ENCODE data around the gene IL10RA.
"Not testable (repeated sequence)": the region's sequence is repeated elsewhere in the genome, so short reads cannot be mapped to it uniquely, and the experiment has no call there.

IL10RA gene

DNA sequence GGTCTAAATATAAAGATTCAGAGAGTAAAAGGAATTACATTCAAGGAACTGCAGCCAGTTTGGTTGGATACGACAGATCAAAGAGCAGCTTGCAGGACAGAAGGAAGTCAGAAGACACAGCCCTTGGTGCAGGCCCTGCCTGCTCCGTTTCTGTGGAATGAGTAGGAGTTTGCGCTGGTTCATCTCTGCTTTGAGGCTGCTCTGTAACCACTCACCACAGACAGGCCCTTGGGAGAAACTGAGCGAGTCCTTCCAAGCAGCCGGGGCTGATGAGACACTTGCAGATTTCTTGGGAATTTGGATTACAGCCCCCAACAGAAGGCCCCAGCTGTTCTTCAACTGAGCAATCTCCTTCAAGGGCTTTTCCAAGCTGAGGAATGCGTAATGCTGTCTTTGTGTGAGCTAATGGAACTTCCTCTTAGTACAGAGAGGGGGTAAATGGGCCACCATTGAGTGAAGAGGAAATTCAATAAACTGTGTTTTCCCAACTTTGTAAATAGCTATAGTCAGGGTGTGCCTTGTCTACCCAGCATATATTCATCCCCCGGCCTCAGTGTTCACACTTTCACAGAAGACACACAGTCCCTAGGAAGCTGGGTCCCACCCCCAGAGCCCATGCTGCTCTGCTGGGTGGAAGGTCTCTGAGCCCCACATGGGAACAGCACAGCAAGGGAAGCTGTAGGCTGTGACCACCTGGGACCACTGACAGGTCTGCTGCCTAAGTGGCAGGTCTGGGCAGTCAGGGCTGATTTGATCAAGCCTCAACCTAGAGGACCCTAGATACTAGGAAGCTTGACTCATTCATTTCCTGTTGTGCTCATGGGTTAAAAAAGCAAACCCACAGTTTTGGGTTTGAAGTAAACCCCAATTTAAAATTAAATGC lies 16.6 kb downstream of the IL10RA start:
- TF ChIP-seq POLR2A (IDR thresholded peaks at IDR 0.05; ENCODE audit: low read depth, low read length), result no peak
- FAIRE-seq (no peak), DNase-seq (ENCODE audit: insufficient read length, low spot score) (no peak)

DNA sequence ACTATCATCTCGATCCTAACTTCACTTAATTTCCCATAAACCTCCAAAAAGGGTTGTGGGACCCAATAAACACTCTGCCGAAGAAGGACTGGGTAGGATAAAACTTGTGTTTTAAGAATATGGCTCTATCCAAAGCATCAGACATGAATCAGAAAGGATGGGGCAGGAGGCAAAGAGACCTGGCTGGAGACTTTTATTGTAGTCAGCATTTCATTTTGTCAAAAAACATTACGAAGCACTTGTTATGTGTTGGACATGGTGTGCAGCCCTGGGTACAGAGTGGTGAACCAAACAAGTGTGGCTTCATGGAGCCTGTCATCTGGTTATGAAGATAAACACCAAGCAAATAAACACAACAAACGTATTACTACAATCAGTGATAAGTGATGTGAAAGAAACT lies 17.3 kb downstream of the IL10RA start:
- FAIRE-seq, result no peak
- no peak for TF ChIP-seq POLR2A (IDR thresholded peaks at IDR 0.05; ENCODE audit: low read depth, low read length)
- DNase-seq (ENCODE audit: insufficient read length, low spot score), result no peak

DNA sequence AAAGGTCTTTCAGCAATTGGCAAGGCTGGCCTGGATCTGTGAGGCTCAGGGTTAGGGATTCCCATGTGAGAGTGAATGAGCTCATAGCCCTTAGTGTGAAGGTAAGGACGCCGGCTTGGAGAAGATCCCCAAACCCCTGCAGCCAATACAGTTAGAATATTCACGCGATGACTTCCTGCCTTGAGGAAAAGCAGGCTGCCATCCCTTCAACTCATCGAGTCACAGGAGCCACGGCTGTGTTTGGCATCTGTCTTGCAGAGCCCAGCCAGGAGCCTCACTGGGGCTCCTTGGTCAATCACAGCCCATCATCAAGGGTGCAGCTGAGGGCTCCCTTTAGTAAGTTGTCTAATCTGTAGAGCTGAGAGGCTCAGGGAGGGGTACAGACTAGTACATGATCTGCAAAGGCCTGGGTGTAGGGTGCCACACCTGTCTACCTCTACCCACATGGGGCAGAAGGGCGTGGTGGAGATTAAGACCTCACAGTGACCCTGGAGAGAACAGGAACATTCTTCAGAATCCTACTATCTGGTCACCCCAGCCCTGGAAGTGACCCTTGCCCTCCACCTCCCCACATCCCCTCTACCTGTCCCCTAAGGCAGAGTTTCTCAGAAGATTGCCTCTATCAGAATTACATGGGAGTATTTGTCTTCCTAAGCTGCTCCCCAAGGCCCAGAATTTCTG lies 18.5 kb downstream of the IL10RA start:
- DNase-seq (ENCODE audit: insufficient read length, low spot score) (no peak), FAIRE-seq (no peak)
- no peak for TF ChIP-seq POLR2A (IDR thresholded peaks at IDR 0.05; ENCODE audit: low read depth, low read length)

DNA sequence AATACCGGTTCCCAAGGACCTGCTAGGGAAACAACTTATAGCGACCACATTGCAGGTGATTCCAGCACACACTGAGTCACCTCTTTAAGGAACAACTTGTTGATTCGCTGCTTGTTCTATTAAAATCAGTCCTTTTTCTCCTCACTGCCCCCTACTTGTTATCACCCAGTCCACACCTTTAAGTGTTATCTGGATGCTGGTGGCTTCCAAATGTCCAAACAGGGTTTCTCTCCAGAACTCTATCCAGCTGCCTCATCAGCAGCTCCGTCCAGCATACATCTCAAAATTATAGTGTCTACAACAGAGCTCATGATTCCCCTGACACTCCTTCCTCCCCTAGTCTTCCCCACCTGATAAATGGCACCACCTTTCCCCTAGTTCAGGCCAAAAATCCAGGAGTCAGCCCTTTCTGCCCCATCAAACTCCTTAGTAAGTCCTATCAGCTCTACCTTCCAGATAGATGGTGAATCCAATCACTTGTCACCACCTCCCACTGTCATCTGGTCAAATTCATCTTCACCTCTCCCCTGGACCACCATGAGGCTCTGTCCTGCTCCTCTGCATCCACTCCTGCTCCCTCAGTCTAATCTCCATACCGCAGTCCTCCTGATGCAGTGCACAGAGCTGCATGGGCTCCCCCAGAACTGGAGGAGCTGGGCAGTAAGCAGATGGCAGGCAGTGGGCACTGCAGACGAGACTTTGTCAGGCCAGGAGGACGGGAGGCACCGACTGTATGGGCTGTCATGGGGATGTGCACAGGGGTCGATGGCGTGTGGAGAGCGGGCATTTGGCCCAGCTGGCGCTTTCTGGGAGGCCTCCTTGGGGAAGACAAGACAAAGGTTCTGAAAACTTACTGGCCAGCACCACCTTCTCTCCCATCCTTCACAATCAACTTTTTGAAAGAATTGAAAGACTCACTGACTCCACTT lies 19.3 kb downstream of the IL10RA start:
- FAIRE-seq (no peak), DNase-seq (ENCODE audit: insufficient read length, low spot score) (no peak)
- no peak for TF ChIP-seq POLR2A (IDR thresholded peaks at IDR 0.05; ENCODE audit: low read depth, low read length)

DNA sequence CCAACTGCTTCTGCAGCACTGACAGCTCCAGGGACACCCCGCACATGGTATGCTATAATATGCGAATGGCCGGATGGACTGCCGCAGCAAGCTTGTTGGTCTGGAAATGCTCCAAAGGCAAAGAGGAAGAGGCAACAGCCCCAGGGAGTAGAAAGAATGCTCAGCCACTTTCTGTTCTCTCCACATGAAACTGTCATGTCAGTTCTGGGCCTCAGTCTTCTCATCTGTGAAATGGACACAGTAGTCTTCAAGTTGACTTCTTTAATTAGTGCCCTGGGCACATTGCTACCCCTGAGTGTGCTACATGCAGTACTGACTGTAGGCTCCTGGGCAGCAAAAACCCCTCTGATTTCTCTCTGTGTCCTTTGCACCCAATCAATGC lies 19.9 kb downstream of the IL10RA start:
- no peak for TF ChIP-seq POLR2A (IDR thresholded peaks at IDR 0.05; ENCODE audit: low read depth, low read length)
- no peak for FAIRE-seq
- DNase-seq (ENCODE audit: insufficient read length, low spot score), result no peak

DNA sequence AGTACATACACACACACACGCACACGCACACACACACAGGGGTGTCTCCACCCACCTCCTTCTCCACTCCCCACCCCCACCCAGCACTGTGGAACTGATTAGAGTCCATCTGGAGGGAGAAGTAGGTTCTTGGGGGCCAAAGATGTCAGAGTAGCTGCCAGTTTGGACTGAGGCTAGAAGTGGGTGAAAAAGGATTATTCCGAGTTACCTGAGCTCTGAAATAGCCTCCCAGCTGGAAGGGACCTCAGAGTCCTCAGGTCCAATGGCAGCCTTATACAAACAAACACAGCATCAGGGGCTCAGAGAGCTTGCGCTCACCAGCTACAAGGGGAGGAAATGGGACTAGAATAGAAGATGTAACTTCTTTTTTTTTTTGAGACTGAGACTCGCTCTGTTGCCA lies 20.8 kb downstream of the IL10RA start:
- DNase-seq (ENCODE audit: insufficient read length, low spot score), result no peak
- no peak for TF ChIP-seq POLR2A (IDR thresholded peaks at IDR 0.05; ENCODE audit: low read depth, low read length)
- FAIRE-seq, result no peak

DNA sequence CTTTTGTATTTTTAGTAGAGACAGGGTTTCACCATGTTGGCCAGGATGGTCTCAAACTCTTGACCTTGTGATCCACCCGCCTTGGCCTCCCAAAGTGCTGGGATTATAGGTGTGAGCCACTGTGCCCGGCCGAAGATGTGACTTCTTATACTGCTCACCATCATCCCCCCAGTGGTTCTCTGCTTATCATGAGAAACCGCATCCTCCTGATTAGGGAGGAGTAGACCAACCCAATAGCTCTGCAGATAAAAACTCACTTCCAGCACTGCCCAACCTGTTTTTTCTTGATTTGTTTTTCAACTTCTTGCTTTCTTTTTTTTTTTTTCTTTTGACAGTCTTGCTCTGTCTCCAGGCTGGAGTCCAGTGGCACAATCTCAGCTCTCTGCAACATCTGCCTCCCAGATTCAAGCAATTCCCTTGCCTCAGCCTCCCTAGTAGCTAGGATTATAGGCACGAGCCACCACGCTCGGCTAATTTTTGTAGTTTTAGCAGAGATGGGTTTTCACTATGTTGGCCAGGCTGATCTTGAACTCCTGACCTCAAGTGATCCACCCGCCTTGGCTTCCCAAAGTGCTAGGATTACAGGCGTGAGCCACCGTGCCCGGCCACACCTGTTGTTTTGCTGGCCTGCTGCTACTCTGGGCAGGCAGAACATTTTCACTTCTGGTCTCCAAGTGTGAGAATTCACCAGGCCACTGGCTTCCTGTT lies 21.5 kb downstream of the IL10RA start:
- not testable (repeated sequence) for DNase-seq (ENCODE audit: insufficient read length, low spot score); FAIRE-seq

DNA sequence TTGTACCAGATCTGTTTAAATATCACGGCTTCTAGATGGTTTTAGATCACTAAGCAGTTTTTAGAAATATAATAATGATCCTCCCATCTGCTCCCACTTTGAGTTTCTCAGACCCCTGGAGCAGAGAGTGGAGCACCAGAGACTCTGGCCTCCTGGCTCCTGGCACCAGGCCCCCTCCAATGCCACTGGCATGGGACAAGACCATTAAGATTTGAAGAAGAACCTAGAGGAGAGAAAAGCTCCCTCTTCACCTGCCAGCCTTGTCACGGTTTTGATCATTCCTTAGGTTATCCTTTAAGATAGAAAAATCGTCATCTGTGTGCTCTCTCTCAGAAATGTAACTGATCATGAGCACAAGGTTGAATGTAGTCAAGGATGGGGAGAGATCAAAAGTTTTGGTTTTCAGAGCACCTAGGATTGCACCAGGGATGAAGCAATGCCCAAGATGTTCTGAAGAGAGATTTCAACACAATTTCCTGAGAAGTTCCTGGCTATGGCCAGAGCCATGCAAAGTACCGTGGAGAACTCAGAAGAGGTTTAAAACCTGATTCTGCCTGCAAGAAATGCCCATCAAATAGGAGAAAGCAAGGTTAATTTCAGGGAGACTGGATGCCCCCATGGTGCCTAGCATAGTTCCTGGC lies 22.2 kb downstream of the IL10RA start:
- FAIRE-seq (no peak), DNase-seq (ENCODE audit: insufficient read length, low spot score) (no peak)
- TF ChIP-seq POLR2A (IDR thresholded peaks at IDR 0.05; ENCODE audit: low read depth, low read length), result no peak

DNA sequence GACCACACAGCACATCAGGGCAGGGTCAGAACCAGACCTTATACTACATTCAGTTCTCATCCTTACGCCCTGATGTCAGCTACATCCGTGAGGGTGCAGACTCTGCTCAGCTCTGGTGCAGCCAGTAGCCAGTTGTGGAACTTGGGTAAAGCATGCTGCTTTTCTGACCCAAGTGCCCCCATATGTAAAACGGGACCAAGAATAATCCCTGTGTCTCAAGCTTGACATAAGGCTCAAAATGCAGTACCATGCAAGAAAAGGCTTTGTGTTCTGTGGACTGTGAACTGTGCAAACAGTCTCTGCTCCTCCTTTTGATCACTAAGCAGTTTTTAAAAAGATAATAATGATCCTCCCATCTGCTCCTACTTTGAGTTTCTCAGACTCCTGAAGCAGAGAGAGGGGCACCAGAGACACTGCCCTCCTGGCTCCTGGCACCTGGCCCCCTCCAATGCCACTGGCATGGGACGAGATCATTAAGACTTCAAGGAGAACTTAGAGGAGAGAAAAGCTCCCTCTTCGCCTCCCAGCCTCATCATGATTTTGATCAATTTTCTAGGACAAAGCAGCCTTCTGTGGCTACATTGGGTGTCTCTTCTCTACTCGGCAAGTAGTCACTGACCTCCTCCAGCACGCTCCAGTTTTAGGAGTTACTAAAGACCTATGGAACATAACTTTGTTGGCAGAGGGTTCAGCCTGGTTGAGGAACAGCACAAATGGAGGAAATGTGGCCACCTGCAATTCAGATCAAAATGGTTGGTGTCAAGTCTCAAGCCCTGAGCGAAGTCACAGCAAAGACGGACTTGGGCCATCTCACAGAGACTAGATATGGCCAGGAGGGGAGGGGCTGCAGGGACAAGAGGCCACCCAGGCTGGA lies 23.9 kb downstream of the IL10RA start:
- no peak for FAIRE-seq
- TF ChIP-seq POLR2A (IDR thresholded peaks at IDR 0.05; ENCODE audit: low read depth, low read length), result no peak
- DNase-seq (ENCODE audit: insufficient read length, low spot score), result no peak

DNA sequence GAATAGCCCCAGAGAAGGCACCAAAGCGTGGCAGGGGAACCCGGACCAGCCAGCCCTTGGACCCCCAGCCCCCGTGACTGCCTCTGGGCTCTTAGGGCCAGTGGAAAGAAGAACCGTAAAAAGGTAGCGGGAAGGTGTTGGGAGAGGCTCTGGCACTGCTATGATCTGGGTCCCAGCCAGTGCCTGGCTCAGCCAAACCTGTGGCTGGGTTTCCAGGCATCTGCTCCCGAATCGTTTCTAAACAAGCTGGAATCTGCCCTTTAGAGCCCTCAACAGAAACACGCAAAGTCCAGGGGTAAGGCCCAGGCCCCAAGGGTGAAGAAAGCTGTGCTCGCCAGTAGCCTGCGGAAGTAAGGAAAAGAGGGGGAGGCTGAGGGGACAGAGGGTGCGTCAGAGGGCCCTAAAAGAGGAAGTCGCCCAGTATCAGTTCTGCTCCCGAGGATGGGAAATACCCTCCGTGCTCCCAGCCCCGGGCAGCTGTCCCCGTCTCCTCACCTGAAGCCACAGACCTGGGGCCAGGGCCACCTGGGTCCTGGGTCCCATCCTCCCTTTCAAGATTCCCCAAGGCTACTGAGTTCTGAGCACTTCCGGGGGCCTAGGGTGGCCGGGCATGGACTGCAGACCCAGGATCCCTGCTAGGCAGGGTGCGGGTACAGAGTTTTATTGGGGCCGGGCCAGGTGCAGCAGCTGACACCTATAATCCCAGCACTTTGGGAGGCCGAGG lies 24.7 kb downstream of the IL10RA start:
- DNase-seq (ENCODE audit: insufficient read length, low spot score), result no peak
- FAIRE-seq, result no peak
- no peak for TF ChIP-seq POLR2A (IDR thresholded peaks at IDR 0.05; ENCODE audit: low read depth, low read length)

DNA sequence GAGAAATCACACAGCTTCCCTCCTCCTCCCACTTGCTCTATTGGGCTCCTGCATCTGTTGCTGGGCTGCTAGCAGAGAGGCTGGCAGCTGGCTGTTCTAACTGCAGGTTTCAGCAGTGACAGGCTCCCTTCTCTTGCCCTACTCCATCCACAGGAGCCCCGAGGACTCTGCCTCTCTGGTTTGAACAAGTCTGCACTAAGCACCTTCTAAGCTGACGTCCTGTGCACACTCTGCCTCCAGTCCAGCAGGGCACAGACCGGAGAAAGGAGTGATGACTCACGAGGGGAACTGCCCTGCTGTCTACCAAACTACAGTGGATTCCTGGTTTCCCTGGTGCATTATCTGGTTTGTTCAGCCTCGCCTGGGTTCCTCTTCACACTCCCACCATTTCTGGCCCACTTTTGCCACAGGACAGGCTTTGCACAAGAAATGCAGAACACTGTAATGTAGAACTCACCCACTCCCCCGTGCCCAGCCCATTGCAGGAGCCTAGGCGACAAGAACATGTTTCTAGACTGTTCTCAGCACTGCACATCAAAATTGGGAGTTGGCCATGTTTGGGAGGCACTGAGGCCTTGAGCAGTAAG lies 26.0 kb downstream of the IL10RA start:
- DNase-seq (ENCODE audit: insufficient read length, low spot score), result peak; percentile 37
- no peak for TF ChIP-seq POLR2A (IDR thresholded peaks at IDR 0.05; ENCODE audit: low read depth, low read length)
- no peak for FAIRE-seq

All from H54 (cell line).